22Rv1 (cell line): ENCODE measurements around the gene RND2.

Experiments used
- ZFX ChIP-seq: fragments of 450-650 bp; IDR thresholded peaks from 2 replicates; pipeline ENCODE4 v1.6.1; 2017; ENCODE audit warnings: antibody characterized with exemption, borderline replicate concordance
- TF ChIP-seq, protein P1 (sequence below): fragments of 450-650 bp; IDR thresholded peaks from 2 replicates; pipeline ENCODE4 v1.5.1; 2017; ENCODE audit warnings: mild to moderate bottlenecking

- TF ChIP-seq, protein P1, sequence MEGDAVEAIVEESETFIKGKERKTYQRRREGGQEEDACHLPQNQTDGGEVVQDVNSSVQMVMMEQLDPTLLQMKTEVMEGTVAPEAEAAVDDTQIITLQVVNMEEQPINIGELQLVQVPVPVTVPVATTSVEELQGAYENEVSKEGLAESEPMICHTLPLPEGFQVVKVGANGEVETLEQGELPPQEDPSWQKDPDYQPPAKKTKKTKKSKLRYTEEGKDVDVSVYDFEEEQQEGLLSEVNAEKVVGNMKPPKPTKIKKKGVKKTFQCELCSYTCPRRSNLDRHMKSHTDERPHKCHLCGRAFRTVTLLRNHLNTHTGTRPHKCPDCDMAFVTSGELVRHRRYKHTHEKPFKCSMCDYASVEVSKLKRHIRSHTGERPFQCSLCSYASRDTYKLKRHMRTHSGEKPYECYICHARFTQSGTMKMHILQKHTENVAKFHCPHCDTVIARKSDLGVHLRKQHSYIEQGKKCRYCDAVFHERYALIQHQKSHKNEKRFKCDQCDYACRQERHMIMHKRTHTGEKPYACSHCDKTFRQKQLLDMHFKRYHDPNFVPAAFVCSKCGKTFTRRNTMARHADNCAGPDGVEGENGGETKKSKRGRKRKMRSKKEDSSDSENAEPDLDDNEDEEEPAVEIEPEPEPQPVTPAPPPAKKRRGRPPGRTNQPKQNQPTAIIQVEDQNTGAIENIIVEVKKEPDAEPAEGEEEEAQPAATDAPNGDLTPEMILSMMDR: no peak
- no peak for TF ChIP-seq ZFX
These were observed 44.4 kb downstream of the RND2 start for GRCh38 chr17:43069368-43069898.
